GM18517 (cell line): ENCODE results near the gene HLA-B.

ENCODE experiments used
- ATAC-seq: cut with Tn5 transposase; IDR thresholded peaks from one replicate; pipeline ENCODE4 v1.9.1; 2021; ENCODE audit warnings: mild to moderate bottlenecking, moderate library complexity; ENCODE audit not compliant: unreplicated experiment

Gene HLA-B

DNA sequence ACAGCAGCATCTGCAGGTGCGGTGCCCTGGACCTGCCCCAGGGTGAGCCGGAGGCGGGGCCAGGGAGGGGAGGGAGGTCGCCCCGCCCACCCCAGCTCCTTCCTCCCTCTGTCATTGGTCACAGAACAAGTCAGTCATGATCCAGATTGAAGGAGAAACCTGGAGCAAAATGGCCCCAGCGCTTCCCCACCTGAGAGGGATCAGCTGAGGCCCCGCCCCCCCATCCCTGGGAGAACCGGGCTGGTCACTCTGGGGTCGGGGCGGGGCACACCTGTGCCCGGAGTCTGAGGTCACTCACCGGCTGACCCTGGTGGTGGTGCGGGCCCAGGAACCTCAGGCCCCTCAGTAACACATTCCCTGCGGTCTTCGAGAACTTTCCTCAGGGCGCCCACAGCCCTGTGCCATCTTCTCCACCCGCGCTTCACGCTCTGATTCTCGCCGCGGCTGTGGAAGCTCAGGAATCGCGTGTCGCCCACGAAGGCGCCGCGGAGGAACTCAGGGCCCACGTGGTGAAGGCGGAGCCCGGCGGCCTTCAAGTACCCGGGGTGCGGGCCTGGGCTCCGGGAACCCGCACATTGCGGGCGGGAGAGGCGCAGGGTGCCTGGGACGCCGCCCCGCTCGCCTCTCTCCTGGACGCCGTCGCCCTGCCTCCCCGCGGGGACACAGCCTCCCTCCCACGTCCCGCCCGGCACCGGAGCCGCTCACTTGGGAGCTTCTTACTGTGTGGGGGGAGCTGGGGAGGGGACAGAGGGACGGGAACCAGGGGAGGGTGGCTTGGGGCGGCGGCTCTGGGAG lies 48.7 kb downstream of the HLA-B start:
- no peak for ATAC-seq

DNA sequence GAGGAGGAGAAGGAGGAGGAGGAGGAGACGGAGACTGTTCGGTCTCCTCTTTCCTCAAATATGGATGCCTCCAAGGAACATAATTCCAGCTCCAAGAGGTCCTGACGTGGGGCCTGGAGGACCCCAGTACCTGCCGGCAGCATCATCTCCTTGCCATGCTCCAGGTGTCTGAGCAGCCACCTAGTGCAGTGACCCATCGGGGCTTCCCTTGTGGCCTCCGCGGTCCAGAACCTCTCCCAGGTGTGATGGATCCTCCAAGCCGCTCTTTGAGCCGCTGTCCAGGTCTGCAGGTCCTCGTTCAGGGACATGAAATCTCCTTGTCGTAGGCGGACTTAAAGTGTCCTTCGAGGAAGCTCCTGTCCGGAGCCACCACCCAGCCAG lies 49.3 kb downstream of the HLA-B start:
- ATAC-seq = no peak

DNA sequence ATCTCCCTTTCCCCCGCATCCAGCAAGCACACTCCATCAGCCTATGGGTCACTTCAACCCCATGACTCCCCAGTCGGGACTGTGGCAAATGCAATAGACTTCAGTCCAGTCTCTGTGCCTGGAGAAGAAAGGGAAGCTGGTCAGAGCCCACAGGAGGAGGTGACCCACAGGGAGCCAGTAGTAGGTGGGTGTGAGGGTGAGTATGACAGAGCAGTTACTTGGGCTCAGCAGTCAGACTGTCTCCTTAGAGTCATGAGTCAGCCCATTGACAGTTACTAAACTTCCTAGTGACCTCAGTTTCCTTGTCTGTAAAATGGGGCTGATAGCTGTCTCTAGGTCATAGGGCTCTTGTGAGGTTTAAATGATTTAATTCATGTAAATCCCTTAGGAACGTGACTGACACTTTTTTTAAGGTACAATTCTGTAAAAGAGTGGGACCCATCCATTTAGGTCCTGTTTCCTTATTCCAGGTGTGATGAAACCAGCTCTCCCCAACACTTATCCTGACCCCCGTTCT lies 51.2 kb downstream of the HLA-B start:
- no peak for ATAC-seq

DNA sequence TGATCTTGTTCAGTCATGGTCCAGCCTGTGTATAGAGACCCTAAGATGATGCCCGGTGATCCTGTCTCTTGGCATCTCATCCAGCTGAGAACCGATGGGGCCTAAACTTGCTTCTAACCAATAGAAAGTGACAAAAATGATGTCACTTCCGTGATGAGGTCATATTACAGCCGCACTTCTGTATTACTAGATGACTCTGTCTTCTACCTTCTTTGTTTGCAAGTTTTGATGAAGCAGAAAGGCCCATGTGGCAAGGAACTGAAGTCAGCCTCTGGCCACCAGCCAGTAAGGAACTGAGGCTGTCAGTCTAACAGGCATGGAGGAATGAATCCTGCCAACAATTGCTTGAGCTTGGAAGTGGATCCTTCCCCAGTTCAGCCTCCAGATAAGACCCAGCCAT lies 52.3 kb downstream of the HLA-B start:
- no peak for ATAC-seq
